H9 (cell line): ENCODE data around the gene NSMF. TPM values are rescaled to one million over a fixed set of nuclear protein-coding genes. Genes with fewer than 3 reads are reported as not detected.

Source experiments
- DNase-seq: peaks from one replicate; pipeline ENCODE4 v3.0.0-alpha.2; 2017
- H2AFZ ChIP-seq: one replicate; pipeline ENCODE4 v1.6.1; 2013; ENCODE audit warnings: mild to moderate bottlenecking, low read length, control low read depth, moderate library complexity
- H2AK5ac ChIP-seq: 2 replicates; pipeline ENCODE4 v1.6.1; 2013; ENCODE audit warnings: low read length, control low read depth, mixed read lengths; ENCODE audit not compliant: insufficient read length
- H2BK120ac ChIP-seq: one replicate; pipeline ENCODE4 v1.6.1; 2013; ENCODE audit warnings: low read depth, mild to moderate bottlenecking, low read length, control low read depth, inconsistent platforms; ENCODE audit not compliant: poor library complexity, severe bottlenecking
- H2BK12ac ChIP-seq: 2 replicates; pipeline ENCODE4 v1.6.1; 2013; ENCODE audit warnings: low read length, control low read depth, mixed read lengths, low read depth; ENCODE audit not compliant: insufficient read length
- H2BK15ac ChIP-seq: 2 replicates; pipeline ENCODE4 v1.6.1; 2013; ENCODE audit warnings: low read depth, low read length, control low read depth
- H2BK20ac ChIP-seq: one replicate; pipeline ENCODE4 v1.6.1; 2013; ENCODE audit warnings: low read depth, mild to moderate bottlenecking, low read length, control low read depth, inconsistent platforms; ENCODE audit not compliant: poor library complexity, severe bottlenecking
- H2BK5ac ChIP-seq: 2 replicates; pipeline ENCODE4 v1.6.1; 2013; ENCODE audit warnings: low read length, control low read depth, mixed read lengths; ENCODE audit not compliant: insufficient read length
- H3K14ac ChIP-seq: 2 replicates; pipeline ENCODE4 v1.6.1; 2013; ENCODE audit warnings: low read length, control low read depth; ENCODE audit not compliant: insufficient read depth
- H3K18ac ChIP-seq: 2 replicates; pipeline ENCODE4 v1.6.1; 2013; ENCODE audit warnings: low read depth, mild to moderate bottlenecking, mixed read lengths, low read length, control low read depth; ENCODE audit not compliant: insufficient read length
- H3K23ac ChIP-seq: 2 replicates; pipeline ENCODE4 v1.6.1; 2013; ENCODE audit warnings: low read length, control low read depth, mixed read lengths, low read depth; ENCODE audit not compliant: insufficient read length
- H3K23me2 ChIP-seq: 2 replicates; pipeline ENCODE4 v1.6.1; 2013; ENCODE audit warnings: low read depth, mild to moderate bottlenecking, mixed read lengths, low read length, control low read depth; ENCODE audit not compliant: insufficient read length, poor library complexity, severe bottlenecking
- H3K27ac ChIP-seq: 2 replicates; pipeline ENCODE4 v1.5.1; 2013; ENCODE audit warnings: low read length, control low read depth, mixed read lengths, low read depth; ENCODE audit not compliant: insufficient read length
- H3K27me3 ChIP-seq: 2 replicates; pipeline ENCODE4 v1.6.1; 2013; ENCODE audit warnings: low read length, control low read depth, inconsistent platforms; ENCODE audit not compliant: insufficient read depth
- H3K4ac ChIP-seq: 2 replicates; pipeline ENCODE4 v1.6.1; 2013; ENCODE audit warnings: low read depth, mild to moderate bottlenecking, control low read depth, inconsistent platforms, low read length, moderate library complexity
- H3K4me1 ChIP-seq: 2 replicates; pipeline ENCODE4 v1.6.1; 2013; ENCODE audit warnings: low read length, control low read depth, inconsistent platforms; ENCODE audit not compliant: insufficient read depth
- H3K4me2 ChIP-seq: 2 replicates; pipeline ENCODE4 v1.6.1; 2013; ENCODE audit warnings: low read length, control low read depth, mixed read lengths; ENCODE audit not compliant: insufficient read length, insufficient read depth
- H3K56ac ChIP-seq: 2 replicates; pipeline ENCODE4 v1.6.1; 2013; ENCODE audit warnings: low read depth, mild to moderate bottlenecking, mixed read lengths, low read length, control low read depth; ENCODE audit not compliant: insufficient read length
- H3K79me1 ChIP-seq: 2 replicates; pipeline ENCODE4 v1.6.1; 2013; ENCODE audit warnings: low read depth, mild to moderate bottlenecking, moderate library complexity, low read length, control low read depth, inconsistent platforms; ENCODE audit not compliant: insufficient read depth, poor library complexity, severe bottlenecking
- H3K79me2 ChIP-seq: 2 replicates; pipeline ENCODE4 v1.6.1; 2013; ENCODE audit warnings: low read length, control low read depth, inconsistent platforms; ENCODE audit not compliant: insufficient read depth
- H3K9ac ChIP-seq: 2 replicates; pipeline ENCODE4 v1.6.1; 2013; ENCODE audit warnings: low read length, control low read depth, mixed read lengths; ENCODE audit not compliant: insufficient read length; ENCODE audit errors: extremely low read depth
- H3K9me3 ChIP-seq: one replicate; pipeline ENCODE4 v1.6.1; 2013; ENCODE audit warnings: low read depth, low read length, inconsistent platforms; ENCODE audit not compliant: control insufficient read depth
- H3T11ph ChIP-seq: one replicate; pipeline ENCODE4 v1.6.1; 2013; ENCODE audit warnings: mild to moderate bottlenecking, low read length, control low read depth, inconsistent platforms
- H4K20me1 ChIP-seq: one replicate; pipeline ENCODE4 v1.6.1; 2013; ENCODE audit not compliant: control insufficient read depth, insufficient read length, insufficient read depth
- H4K5ac ChIP-seq: 2 replicates; pipeline ENCODE4 v1.6.1; 2013; ENCODE audit warnings: low read depth, mild to moderate bottlenecking, mixed read lengths, low read length, control low read depth; ENCODE audit not compliant: insufficient read length
- H4K8ac ChIP-seq: replicated peaks from 2 replicates; pipeline ENCODE4 v1.6.1; 2013; ENCODE audit warnings: low read length, control low read depth, mixed read lengths, low read depth; ENCODE audit not compliant: insufficient read length
- H4K91ac ChIP-seq: 2 replicates; pipeline ENCODE4 v1.6.1; 2013; ENCODE audit warnings: low read depth, mild to moderate bottlenecking, moderate library complexity, mixed read lengths, low read length, control low read depth; ENCODE audit not compliant: insufficient read length
- H3K27ac Mint-ChIP-seq, 3 experiments: 2 replicates in 2 of 3; 3 replicates in 1 of 3; pipeline ENCODE4 v1.8.0; 2020 to 2021; ENCODE audit warnings: mixed read lengths in 3 of 3, mild to moderate bottlenecking in 1 of 3, moderate library complexity in 1 of 3
- H3K27me3 Mint-ChIP-seq: 2 replicates; pipeline ENCODE4 v1.8.0; 2021; ENCODE audit warnings: low read depth, mild to moderate bottlenecking, moderate library complexity, mixed read lengths
- H3K36me3 Mint-ChIP-seq, 3 experiments: 2 replicates in 2 of 3; 3 replicates in 1 of 3; pipeline ENCODE4 v1.8.0; 2020 to 2021; ENCODE audit warnings: low read depth in 3 of 3, mixed read lengths in 3 of 3; ENCODE audit not compliant: insufficient read depth in 1 of 3
- H3K4me1 Mint-ChIP-seq, 2 experiments: 2 replicates each; pipeline ENCODE4 v1.8.0; 2020; ENCODE audit warnings: mixed read lengths in 2 of 2
- H3K4me3 Mint-ChIP-seq, 2 experiments: 2 replicates in 1 of 2; 3 replicates in 1 of 2; pipeline ENCODE4 v1.8.0; 2020 to 2021; ENCODE audit warnings: mild to moderate bottlenecking in 2 of 2, mixed read lengths in 2 of 2, moderate library complexity in 1 of 2
- H3K9me3 Mint-ChIP-seq, 2 experiments: 2 replicates in 1 of 2; 3 replicates in 1 of 2; pipeline ENCODE4 v1.8.0; 2020; ENCODE audit warnings: mild to moderate bottlenecking in 2 of 2, mixed read lengths in 2 of 2, moderate library complexity in 1 of 2
- CTCF ChIP-seq: fragments of 200-600 bp; sonication (generic); conservative IDR thresholded peaks from 3 replicates; pipeline ENCODE4 v1.8.0; 2021; ENCODE audit warnings: antibody characterized with exemption, mild to moderate bottlenecking
- WGBS: extraction: QIAGEN DNeasy Blood & Tissue Kit; methylation state at CpG from one replicate; pipeline ENCODE4 v1.1.7; 2013; ENCODE audit warnings: missing lambda C conversion rate, low lambda C conversion rate, mixed read lengths; ENCODE audit not compliant: insufficient read length; ENCODE audit errors: extremely low coverage; 5-methylcytosine and 5-hydroxymethylcytosine counted together
- total RNA-seq: library from RNA; stranded (reverse); gene quantifications from 2 replicates; pipeline ENCODE4 v1.2.1, GENCODE V29; 2021

The NSMF gene
- total RNA-seq, 1 experiment from 2014 or later = 46.3 TPM

DNA sequence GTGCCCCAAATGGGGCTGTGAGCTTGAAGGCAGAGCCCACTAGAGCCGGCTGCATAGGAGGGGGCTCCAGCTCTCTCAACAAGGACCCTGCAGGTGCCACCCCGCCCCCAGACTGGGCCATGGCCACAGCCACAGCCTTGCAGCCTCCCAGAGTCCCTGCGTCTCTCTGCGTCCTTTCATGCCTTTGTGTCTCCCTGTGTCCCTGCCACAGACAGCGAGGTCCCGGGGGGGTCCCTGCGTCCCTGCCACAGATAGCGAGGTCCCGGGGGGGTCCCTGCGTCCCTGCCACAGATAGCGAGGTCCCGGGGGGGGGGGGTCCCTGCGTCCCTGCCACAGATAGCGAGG, 29.6 kb downstream of the NSMF start:
- Mint-ChIP-seq H3K36me3 (no peaks in the 10 kb centered on the region), H3K27me3 (peaks cover 6% of the 10 kb centered on the region), H3K4me3 (no peak overlapping the region), H3K4me1 (no peaks in the 10 kb centered on the region; a peak in 1 of 4 replicates), H3K9me3 (no peaks in the 10 kb centered on the region), H3K27ac (no peak overlapping the region)
- Histone ChIP-seq H3K9ac (no peak overlapping the region), H3K27me3 (no peaks in the 10 kb centered on the region), H3K27ac (no peak overlapping the region), H3K4ac (no peak overlapping the region), H4K5ac (no peak overlapping the region), H3K79me1 (no peaks in the 10 kb centered on the region), H4K8ac (no peak overlapping the region), H3K23ac (no peak overlapping the region), H3K4me1 (no peaks in the 10 kb centered on the region), H2BK20ac (no peak overlapping the region), H2AK5ac (no peak overlapping the region), H3T11ph (no peak overlapping the region), H4K91ac (no peak overlapping the region), H3K9me3 (no peaks in the 10 kb centered on the region), H4K20me1 (no peaks in the 10 kb centered on the region), H2AFZ (no peak overlapping the region), H3K79me2 (no peaks in the 10 kb centered on the region), H3K14ac (no peak overlapping the region), H2BK120ac (no peak overlapping the region), H2BK12ac (no peak overlapping the region), H3K23me2 (no peaks in the 10 kb centered on the region), H3K4me2 (no peak overlapping the region), H2BK15ac (no peak overlapping the region), H3K56ac (no peak overlapping the region), H3K18ac (no peak overlapping the region), H2BK5ac (no peak overlapping the region)
- DNase-seq = no peak
- no peak for TF ChIP-seq CTCF
- WGBS = no CpG with 5 or more reads among the region's 14 CpGs
